Ovary (tissue), 9 donors: Measurements from ENCODE around the gene STRA6. TPM values are rescaled to one million over a fixed set of nuclear protein-coding genes. Genes with fewer than 3 reads are reported as not detected.
A peak's percentile ranks its signal among the peaks of the same experiment; 100 is the strongest.

ENCODE experiments used
- DNase-seq, 5 donors: peaks; one replicate each; pipeline ENCODE4 v3.0.0-alpha.2; 2019 to 2020
- H3K27ac ChIP-seq, 2 donors: fragments of 200-600 bp; one replicate each; pipeline versions ENCODE4 v1.5.1 to v1.8.0; 2019 to 2022
- H3K27me3 ChIP-seq: fragments of 200-600 bp; one replicate; pipeline ENCODE4 v1.8.0; 2022
- H3K36me3 ChIP-seq: fragments of 200-600 bp; sonication (generic); one replicate; pipeline ENCODE4 v1.5.1; 2019
- H3K4me1 ChIP-seq: one replicate; pipeline ENCODE4 v1.8.1; 2013; ENCODE audit warnings: mild to moderate bottlenecking, moderate library complexity; ENCODE audit not compliant: insufficient read depth
- H3K4me3 ChIP-seq: fragments of 200-600 bp; sonication (generic); one replicate; pipeline ENCODE4 v1.5.1; 2017
- H3K9me3 ChIP-seq, 2 donors: fragments of 200-600 bp in 1 of 2; sonication (generic) in 1 of 2; one replicate each; pipeline versions ENCODE4 v1.5.1 to v1.8.1; 2013 to 2019; ENCODE audit warnings: mild to moderate bottlenecking in 1 of 2, moderate library complexity in 1 of 2
- CTCF ChIP-seq, 3 donors: fragments of 450-650 bp in 2 of 3; fragments of 200-600 bp in 1 of 3; IDR thresholded peaks; one replicate each; pipeline versions ENCODE4 v1.5.1 to v1.8.0; 2016 to 2022; ENCODE audit warnings: antibody characterized with exemption in 3 of 3, mild to moderate bottlenecking in 1 of 3
- EP300 ChIP-seq: sonication (generic); formaldehyde crosslinking; IDR thresholded peaks from one replicate; pipeline ENCODE4 v1.6.1; 2017; ENCODE audit warnings: antibody characterized with exemption
- POLR2A ChIP-seq: fragments of 450-650 bp; IDR thresholded peaks from one replicate; pipeline ENCODE4 v1.6.1; 2017; ENCODE audit warnings: antibody characterized with exemption, mild to moderate bottlenecking, moderate library complexity
- WGBS, 3 donors: extraction: QIAGEN DNeasy Blood & Tissue Kit in 1 of 3; methylation state at CpG; one replicate each; pipeline versions ENCODE4 v1.1.5 to v1.1.7; 2013 to 2017; 5-methylcytosine and 5-hydroxymethylcytosine counted together
- intact Hi-C, 4 donors: fragments of 100-400 bp; cut with DNase I; formaldehyde crosslinking; loops; one replicate each; pipeline versions ENCODE4 v1.11.0 to v1.15.1; 2022 to 2023
- polyA plus RNA-seq, 2 donors: library from polyadenylated mRNA; stranded (reverse); fragments of 200-250 nt in 1 of 2; fragments of 350-450 nt in 1 of 2; fragmentation: Illumina TruSeq in 1 of 2; extraction: RNeasy Lipid Tissue Mini Kit (QIAGEN cat#74804) in 1 of 2; gene quantifications; one replicate each; pipeline ENCODE4 v1.2.3, GENCODE V29; 2013 to 2014
- total RNA-seq, 7 donors: library from RNA; depleted of rRNA in 2 of 7; stranded (reverse); fragments of >200 nt in 2 of 7; fragmentation: NEBNext Ultra II Directional in 3 of 7; extraction: Animal tissue kit (Norgen Biotek cat#: 25700) in 3 of 7; gene quantifications; one replicate each; pipeline versions ENCODE4 v1.1.0 to v1.2.4, GENCODE V29; 2016 to 2023
- donor health status: DM: no; HTN: no; CAD: no; lungs with moderate emphysema.
- donor health status: DM: no; HTN: no; CAD: no.
- donor health status: Bipolar disorder and iron deficiency.
- donor health status: DM: yes; HTN: yes; CAD: no.
- donor health status: DM: no; HTN: no; CAD: no.
- donor health status: DM: yes; HTN: yes; CAD: no.

Gene STRA6
- total and polyA plus RNA-seq, 9 donors: 0.20 to 2.8 (median 0.69) TPM

GRCh38 chr15:74240897-74241614, 38.5 kb upstream of the STRA6 start:
- H3K4me3 ChIP-seq: no peak overlapping the region
- no peaks in the 10 kb centered on the region for H3K9me3 ChIP-seq
- H3K36me3 ChIP-seq: no peaks in the 10 kb centered on the region
- no peak overlapping the region for H3K27ac ChIP-seq
- no peak for DNase-seq
- TF ChIP-seq CTCF (IDR thresholded peaks at IDR 0.05): no peak
- TF ChIP-seq EP300: no peak
- TF ChIP-seq POLR2A: no peak
- H3K4me1 ChIP-seq: peaks cover 13% of the 10 kb centered on the region
- WGBS, 3 donors: 82 to 87% (median 86%) methylated on average over 4 of the region's 4 CpGs
- no peaks in the 10 kb centered on the region for H3K27me3 ChIP-seq
- intact Hi-C loops: no loop called here

- H3K4me3 ChIP-seq: no peak overlapping the region
- no peaks in the 10 kb centered on the region for H3K27me3 ChIP-seq
- DNase-seq: peak; percentile 37 to 77 (median 57)
- no peaks in the 10 kb centered on the region for H3K9me3 ChIP-seq
- H3K36me3 ChIP-seq: no peaks in the 10 kb centered on the region
- H3K27ac ChIP-seq: no peak overlapping the region
- WGBS, 3 donors: 14 to 17% (median 15%) methylated on average over 5 of the region's 5 CpGs
- peaks cover 13% of the 10 kb centered on the region for H3K4me1 ChIP-seq
- intact Hi-C loops: no loop called here
- no peak for TF ChIP-seq EP300
- TF ChIP-seq CTCF (IDR thresholded peaks at IDR 0.05): no peak
- TF ChIP-seq POLR2A: no peak
Observed at GRCh38 chr15:74240002-74240568, 37.5 kb upstream of the STRA6 start.

DNA sequence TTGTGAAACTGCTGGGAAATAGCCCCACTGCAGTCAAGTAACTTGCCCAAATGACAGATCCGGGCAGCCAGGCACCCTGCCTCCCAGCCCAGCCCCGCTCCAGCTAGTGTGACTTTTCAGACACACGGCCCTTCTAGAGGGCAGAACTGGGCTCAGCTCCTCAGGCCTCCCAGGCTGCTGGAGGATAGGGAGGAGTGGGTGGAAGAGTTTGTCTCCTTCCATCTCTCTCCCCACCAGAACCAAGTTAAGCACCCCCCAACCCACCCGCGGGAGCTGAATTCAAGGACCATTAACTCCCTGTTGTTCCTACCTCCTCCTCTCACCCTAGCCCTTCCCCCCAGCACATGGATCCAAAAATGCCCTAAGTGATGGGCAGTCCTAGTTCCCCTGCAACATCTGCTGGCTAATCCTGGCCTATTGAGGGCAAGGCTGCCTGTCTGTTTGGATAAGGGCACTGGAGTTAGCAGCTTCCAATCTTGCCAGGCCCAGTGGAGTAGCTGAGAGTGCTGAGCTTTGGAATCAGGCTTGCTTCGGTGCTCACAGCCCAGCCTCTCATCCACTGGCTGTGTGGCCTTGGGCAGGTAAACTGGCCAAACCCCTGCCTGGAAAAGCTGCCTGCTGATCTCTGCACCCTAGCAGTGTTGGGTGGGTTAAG, 36.6 kb upstream of the STRA6 start:
- TF ChIP-seq CTCF (IDR thresholded peaks at IDR 0.05) (no peak), EP300 (no peak), POLR2A (no peak)
- WGBS, 3 donors: 71 to 77% (median 75%) methylated on average over 6 of the region's 6 CpGs
- Histone ChIP-seq H3K36me3 (no peaks in the 10 kb centered on the region), H3K4me3 (no peak overlapping the region), H3K27me3 (no peaks in the 10 kb centered on the region), H3K9me3 (no peaks in the 10 kb centered on the region), H3K27ac (no peak overlapping the region), H3K4me1 (peaks cover 13% of the 10 kb centered on the region)
- DNase-seq: no peak
- intact Hi-C loops: no loop called here

GRCh38 chr15:74235962-74236361, 33.4 kb upstream of the STRA6 start, which contains the start of gene CCDC33:
CCDC33 (plus strand) TSS chr15:74236326; CDS start chr15:74236720, 394 bp downstream.
- DNase-seq: no peak
- TF ChIP-seq CTCF (IDR thresholded peaks at IDR 0.05) (no peak), POLR2A (no peak), EP300 (no peak)
- Histone ChIP-seq H3K4me3 (no peak within 1 kb of the TSS), H3K9me3 (no peaks in the 10 kb centered on the region), H3K27ac (no peak within 1 kb of the TSS), H3K27me3 (no peaks in the 10 kb centered on the region), H3K36me3 (no peaks in the 10 kb centered on the region), H3K4me1 (peaks cover 9% of the 10 kb centered on the region)
- intact Hi-C loops: no loop called here
- WGBS, 3 donors: 84 to 89% (median 89%) methylated on average over 6 of the region's 6 CpGs
